ENCODE results near the gene RIMKLB.
"Not testable (repeated sequence)": the region's sequence is repeated elsewhere in the genome, so short reads cannot be mapped to it uniquely, and the experiment has no call there.

RIMKLB gene

DNA sequence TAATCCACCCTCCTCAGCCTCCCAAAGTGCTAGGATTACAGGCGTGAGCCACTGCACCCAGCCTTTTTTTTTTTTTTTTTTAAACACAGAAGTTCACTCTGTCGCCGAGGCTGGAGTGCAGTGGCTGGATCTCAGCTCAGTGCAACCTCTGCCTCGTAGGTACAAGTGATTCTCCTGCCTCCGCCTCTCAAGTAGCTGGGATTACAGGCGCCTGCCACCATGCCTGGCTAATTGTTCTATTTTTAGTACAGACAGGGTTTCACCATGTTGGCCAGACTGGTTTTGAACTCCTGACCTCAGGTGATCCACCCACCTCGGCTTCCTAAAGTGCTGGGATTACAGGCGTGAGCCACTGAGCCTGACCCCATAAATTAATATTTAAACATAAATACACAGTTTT, 47.8 kb downstream of the RIMKLB start:
- H4K8ac ChIP-seq (ENCODE audit: low read depth, low read length); H2AK5ac ChIP-seq (ENCODE audit: low read length); H3K4me1 ChIP-seq (ENCODE audit: control insufficient read depth in 1 of 2, insufficient read depth in 2 of 2, low read length in 2 of 2); H4K12ac ChIP-seq (ENCODE audit: low read depth, low read length); H2BK120ac ChIP-seq (ENCODE audit: insufficient read depth, low read length, poor library complexity); H3K9me3 ChIP-seq (ENCODE audit: insufficient read depth, low read depth, low read length); H3K4me2 ChIP-seq (ENCODE audit: low read length); H3K79me1 ChIP-seq (ENCODE audit: low read length); H3K36me3 ChIP-seq (ENCODE audit: control insufficient read depth in 1 of 2, insufficient read depth in 2 of 2, low read length in 2 of 2); H3K9ac ChIP-seq (ENCODE audit: low read length); H4K91ac ChIP-seq (ENCODE audit: low read depth, low read length); H3K79me2 ChIP-seq (ENCODE audit: control insufficient read depth, insufficient read depth, low read length, poor library complexity); H3K4ac ChIP-seq (ENCODE audit: low read depth, low read length); H3K27me3 ChIP-seq (ENCODE audit: insufficient read depth, low read length); H2BK5ac ChIP-seq (ENCODE audit: low read depth, low read length, poor library complexity); H3K4me3 ChIP-seq (ENCODE audit: low read depth, low read length); H3K27ac ChIP-seq (ENCODE audit: low read depth, low read length); H3K23ac ChIP-seq (ENCODE audit: low read length); H2BK12ac ChIP-seq (ENCODE audit: low read length); H3K18ac ChIP-seq (ENCODE audit: low read length); H3K14ac ChIP-seq (ENCODE audit: low read length); H2AFZ ChIP-seq (ENCODE audit: insufficient read depth, low read length, poor library complexity): not testable (repeated sequence)
- peak; percentile 57 to 70 for DNase-seq
- WGBS (ENCODE audit: extremely low coverage, insufficient coverage, insufficient read length), result no CpG with 5 or more reads among the region's 8 CpGs

DNA sequence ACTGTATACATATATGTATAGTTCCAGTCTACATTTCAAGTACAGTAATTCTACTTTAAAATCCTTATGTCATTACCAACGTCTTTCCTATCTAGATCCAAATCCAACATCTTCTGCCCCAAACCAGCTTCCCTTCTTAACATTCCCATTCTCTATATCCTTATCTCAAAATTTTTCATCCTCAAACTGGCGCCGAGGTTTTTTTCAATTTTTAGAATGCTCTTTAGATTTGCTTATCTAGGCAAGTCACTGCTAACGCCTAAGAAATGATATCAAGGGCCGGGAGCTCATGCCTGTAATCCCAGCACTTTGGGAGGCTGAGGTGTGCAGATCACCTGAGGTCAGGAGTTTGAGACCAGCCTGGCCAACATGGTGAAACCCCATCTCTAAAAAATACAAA, 48.3 kb downstream of the RIMKLB start:
- no peak overlapping the region for H3K4ac ChIP-seq (ENCODE audit: low read depth, low read length)
- H3K27me3 ChIP-seq (ENCODE audit: insufficient read depth, low read length), result no peaks in the 10 kb centered on the region
- no peak overlapping the region for H3K23ac ChIP-seq (ENCODE audit: low read length)
- peaks cover 2 to 7% of the 10 kb centered on the region in 2 experiments for H3K4me1 ChIP-seq (ENCODE audit: control insufficient read depth in 1 of 2, insufficient read depth in 2 of 2, low read length in 2 of 2)
- no peak overlapping the region for H3K27ac ChIP-seq (ENCODE audit: low read depth, low read length)
- H3K18ac ChIP-seq (ENCODE audit: low read length), result no peak overlapping the region
- no peaks in the 10 kb centered on the region for H3K79me2 ChIP-seq (ENCODE audit: control insufficient read depth, insufficient read depth, low read length, poor library complexity)
- no peak overlapping the region for H2AFZ ChIP-seq (ENCODE audit: insufficient read depth, low read length, poor library complexity)
- peak; percentile 58 to 86 for DNase-seq
- H3K4me3 ChIP-seq (ENCODE audit: low read depth, low read length), result no peak overlapping the region
- H3K9ac ChIP-seq (ENCODE audit: low read length), result no peak overlapping the region
- no peak overlapping the region for H4K8ac ChIP-seq (ENCODE audit: low read depth, low read length)
- H3K79me1 ChIP-seq (ENCODE audit: low read length), result no peaks in the 10 kb centered on the region
- H3K4me2 ChIP-seq (ENCODE audit: low read length), result no peak overlapping the region
- H2BK5ac ChIP-seq (ENCODE audit: low read depth, low read length, poor library complexity), result no peak overlapping the region
- no peak overlapping the region for H4K12ac ChIP-seq (ENCODE audit: low read depth, low read length)
- H3K14ac ChIP-seq (ENCODE audit: low read length), result no peak overlapping the region
- H2AK5ac ChIP-seq (ENCODE audit: low read length), result no peak overlapping the region
- H2BK120ac ChIP-seq (ENCODE audit: insufficient read depth, low read length, poor library complexity), result no peak overlapping the region
- no peak overlapping the region for H2BK12ac ChIP-seq (ENCODE audit: low read length)
- no peak overlapping the region for H4K91ac ChIP-seq (ENCODE audit: low read depth, low read length)
- H3K9me3 ChIP-seq (ENCODE audit: insufficient read depth, low read depth, low read length), result no peaks in the 10 kb centered on the region
- peaks cover 5 to 7% of the 10 kb centered on the region in 2 experiments for H3K36me3 ChIP-seq (ENCODE audit: control insufficient read depth in 1 of 2, insufficient read depth in 2 of 2, low read length in 2 of 2)
- 100% methylated on average over 2 of the region's 5 CpGs for WGBS (ENCODE audit: extremely low coverage, insufficient coverage, insufficient read length)

DNA sequence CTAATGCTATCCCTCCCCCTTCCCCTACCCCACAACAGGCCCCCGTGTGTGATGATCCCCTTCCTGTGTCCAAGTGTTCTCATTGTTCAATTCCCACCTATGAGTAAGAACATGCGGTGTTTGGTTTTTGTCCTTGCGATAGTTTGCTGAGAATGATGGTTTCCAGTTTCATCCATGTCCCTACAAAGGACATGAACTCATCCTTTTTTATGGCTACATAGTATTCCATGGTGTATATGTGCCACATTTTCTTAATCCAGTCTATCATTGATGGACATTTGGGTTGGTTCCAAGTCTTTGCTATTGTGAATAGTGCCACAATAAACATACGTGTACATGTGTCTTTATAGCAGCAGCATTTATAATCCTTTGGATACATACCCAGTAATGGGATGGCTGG, 62.3 kb downstream of the RIMKLB start:
- not testable (repeated sequence) for H2AK5ac ChIP-seq (ENCODE audit: low read length); H4K91ac ChIP-seq (ENCODE audit: low read depth, low read length); H3K4ac ChIP-seq (ENCODE audit: low read depth, low read length); H3K79me2 ChIP-seq (ENCODE audit: control insufficient read depth, insufficient read depth, low read length, poor library complexity); H3K23ac ChIP-seq (ENCODE audit: low read length); H2BK12ac ChIP-seq (ENCODE audit: low read length); H2BK5ac ChIP-seq (ENCODE audit: low read depth, low read length, poor library complexity); H3K14ac ChIP-seq (ENCODE audit: low read length); H4K8ac ChIP-seq (ENCODE audit: low read depth, low read length); H3K79me1 ChIP-seq (ENCODE audit: low read length); H3K27me3 ChIP-seq (ENCODE audit: insufficient read depth, low read length); H2BK120ac ChIP-seq (ENCODE audit: insufficient read depth, low read length, poor library complexity); H2AFZ ChIP-seq (ENCODE audit: insufficient read depth, low read length, poor library complexity); H3K9me3 ChIP-seq (ENCODE audit: insufficient read depth, low read depth, low read length); H3K4me1 ChIP-seq (ENCODE audit: control insufficient read depth in 1 of 2, insufficient read depth in 2 of 2, low read length in 2 of 2); H4K12ac ChIP-seq (ENCODE audit: low read depth, low read length); H3K18ac ChIP-seq (ENCODE audit: low read length); H3K4me2 ChIP-seq (ENCODE audit: low read length); H3K27ac ChIP-seq (ENCODE audit: low read depth, low read length); H3K9ac ChIP-seq (ENCODE audit: low read length); DNase-seq; H3K4me3 ChIP-seq (ENCODE audit: low read depth, low read length)
- H3K36me3 ChIP-seq (ENCODE audit: control insufficient read depth in 1 of 2, insufficient read depth in 2 of 2, low read length in 2 of 2), result peaks cover 12 to 15% of the 10 kb centered on the region in 2 experiments
- WGBS (ENCODE audit: extremely low coverage, insufficient coverage, insufficient read length), result no CpG with 5 or more reads among the region's 4 CpGs

DNA sequence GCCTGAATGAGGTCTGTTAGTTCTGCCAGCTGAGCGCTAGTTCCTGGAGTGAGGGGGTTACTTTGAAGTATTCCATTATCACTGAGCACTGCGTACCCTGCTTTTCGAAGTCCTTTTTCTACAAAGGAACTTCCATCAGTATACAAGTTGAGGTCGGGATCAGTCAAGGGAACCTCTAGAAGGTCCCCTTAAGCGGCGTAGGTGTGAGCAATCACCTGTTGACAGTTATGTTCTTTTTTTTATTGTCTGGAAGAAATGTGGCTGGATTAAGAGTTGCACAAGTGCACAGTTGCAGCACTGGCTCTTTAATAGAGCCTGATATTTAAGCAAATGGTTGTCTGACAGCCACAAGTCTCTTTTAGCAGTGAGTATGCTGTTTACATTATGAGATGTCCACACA, 64.9 kb downstream of the RIMKLB start:
- H3K27me3 ChIP-seq (ENCODE audit: insufficient read depth, low read length); H2AK5ac ChIP-seq (ENCODE audit: low read length); H3K4me1 ChIP-seq (ENCODE audit: control insufficient read depth in 1 of 2, insufficient read depth in 2 of 2, low read length in 2 of 2); H3K4ac ChIP-seq (ENCODE audit: low read depth, low read length); H2AFZ ChIP-seq (ENCODE audit: insufficient read depth, low read length, poor library complexity); H3K36me3 ChIP-seq (ENCODE audit: control insufficient read depth in 1 of 2, insufficient read depth in 2 of 2, low read length in 2 of 2); H3K9me3 ChIP-seq (ENCODE audit: insufficient read depth, low read depth, low read length); H2BK5ac ChIP-seq (ENCODE audit: low read depth, low read length, poor library complexity); H3K4me3 ChIP-seq (ENCODE audit: low read depth, low read length); H4K91ac ChIP-seq (ENCODE audit: low read depth, low read length); H4K12ac ChIP-seq (ENCODE audit: low read depth, low read length); H4K8ac ChIP-seq (ENCODE audit: low read depth, low read length); H3K79me2 ChIP-seq (ENCODE audit: control insufficient read depth, insufficient read depth, low read length, poor library complexity); H3K9ac ChIP-seq (ENCODE audit: low read length); H3K18ac ChIP-seq (ENCODE audit: low read length); H3K27ac ChIP-seq (ENCODE audit: low read depth, low read length); H3K4me2 ChIP-seq (ENCODE audit: low read length); H3K23ac ChIP-seq (ENCODE audit: low read length); DNase-seq; H3K79me1 ChIP-seq (ENCODE audit: low read length); H2BK12ac ChIP-seq (ENCODE audit: low read length); H3K14ac ChIP-seq (ENCODE audit: low read length); H2BK120ac ChIP-seq (ENCODE audit: insufficient read depth, low read length, poor library complexity): not testable (repeated sequence)
- no CpG with 5 or more reads among the region's 6 CpGs for WGBS (ENCODE audit: extremely low coverage, insufficient coverage, insufficient read length)

Data from trophoblast cell (in vitro differentiated cells and primary cell).